Effector memory CD8-positive, alpha-beta T cell (primary cell): Measurements from ENCODE around the gene ST8SIA1.

ENCODE experiments used
- ATAC-seq: fragments of 150-1000 bp; cut with Tn5 transposase; replicated peaks from 2 replicates; pipeline ENCODE4 v1.10.0; 2021; ENCODE audit warnings: mild to moderate bottlenecking, moderate library complexity
- DNase-seq, 3 experiments: peaks; one replicate each; pipeline ENCODE4 v3.0.0; 2021
- H3K27ac Mint-ChIP-seq, 2 donors: one replicate each; pipeline ENCODE4 v1.8.0; 2022; ENCODE audit warnings: mild to moderate bottlenecking in 2 of 2, mixed read lengths in 2 of 2, moderate library complexity in 2 of 2
- H3K27me3 Mint-ChIP-seq, 2 donors: one replicate each; pipeline ENCODE4 v1.8.0; 2022; ENCODE audit warnings: mixed read lengths in 2 of 2
- H3K36me3 Mint-ChIP-seq: one replicate; pipeline ENCODE4 v1.8.0; 2022; ENCODE audit warnings: mild to moderate bottlenecking, moderate library complexity, mixed read lengths; ENCODE audit not compliant: insufficient read depth
- H3K4me1 Mint-ChIP-seq, 2 donors: one replicate each; pipeline ENCODE4 v1.8.0; 2022; ENCODE audit warnings: low read depth in 2 of 2, mixed read lengths in 2 of 2
- H3K4me3 Mint-ChIP-seq, 2 donors: one replicate each; pipeline ENCODE4 v1.8.0; 2022; ENCODE audit warnings: mild to moderate bottlenecking in 2 of 2, mixed read lengths in 2 of 2, moderate library complexity in 2 of 2
- H3K9me3 Mint-ChIP-seq, 2 donors: one replicate each; pipeline ENCODE4 v1.8.0; 2022; ENCODE audit warnings: mixed read lengths in 2 of 2

Gene ST8SIA1

DNA sequence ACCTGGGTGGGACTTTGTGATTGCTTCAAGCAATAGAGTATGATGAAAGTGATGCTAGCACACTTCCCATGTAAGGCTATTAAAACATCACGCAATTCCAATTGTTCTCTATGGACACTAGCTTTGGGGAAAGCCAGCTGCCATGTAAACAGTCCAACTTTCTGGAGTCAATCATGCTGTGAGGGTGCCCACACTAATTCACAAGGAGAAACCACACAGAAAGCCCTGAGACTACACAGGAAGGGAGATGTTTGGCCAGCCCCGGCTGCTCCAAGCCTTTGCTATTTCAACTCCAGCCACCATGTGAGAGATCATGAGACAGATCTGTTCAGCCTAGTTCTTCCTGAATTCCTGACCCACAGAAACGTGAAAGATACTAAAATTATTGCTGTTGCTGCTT lies 96.3 kb downstream of the ST8SIA1 start:
- no peaks in the 10 kb centered on the region for H3K36me3 Mint-ChIP-seq
- no peaks in the 10 kb centered on the region for H3K9me3 Mint-ChIP-seq
- no peak overlapping the region for H3K27ac Mint-ChIP-seq
- no peak for DNase-seq
- no peak overlapping the region for H3K4me3 Mint-ChIP-seq
- peaks cover 0 to 4% of the 10 kb centered on the region in 2 donors for H3K4me1 Mint-ChIP-seq
- no peaks in the 10 kb centered on the region for H3K27me3 Mint-ChIP-seq
- ATAC-seq, result no peak

DNA sequence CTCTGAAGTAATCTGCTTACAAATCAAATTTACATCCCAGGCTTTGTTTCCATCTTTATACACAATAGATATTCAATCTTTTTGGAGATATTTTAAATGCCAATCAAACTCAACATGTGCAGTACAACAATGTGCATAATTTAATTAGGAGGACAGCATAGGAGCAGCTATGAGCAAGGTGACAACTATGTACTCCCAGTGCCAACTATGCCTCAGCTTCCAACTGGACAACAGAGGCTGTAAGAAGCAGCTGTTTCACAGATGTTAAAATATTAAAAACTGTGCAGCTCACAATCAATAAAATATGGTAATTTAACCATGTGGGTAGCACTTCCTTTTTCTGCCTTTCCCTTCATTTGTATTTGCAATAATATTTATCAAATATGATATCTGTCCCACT lies 99.9 kb downstream of the ST8SIA1 start:
- Mint-ChIP-seq H3K9me3 (no peaks in the 10 kb centered on the region), H3K27ac (no peak overlapping the region), H3K27me3 (no peaks in the 10 kb centered on the region), H3K4me1 (peaks cover 0 to 8% of the 10 kb centered on the region in 2 donors), H3K4me3 (no peak overlapping the region), H3K36me3 (no peaks in the 10 kb centered on the region)
- ATAC-seq (no peak), DNase-seq (no peak)

DNA sequence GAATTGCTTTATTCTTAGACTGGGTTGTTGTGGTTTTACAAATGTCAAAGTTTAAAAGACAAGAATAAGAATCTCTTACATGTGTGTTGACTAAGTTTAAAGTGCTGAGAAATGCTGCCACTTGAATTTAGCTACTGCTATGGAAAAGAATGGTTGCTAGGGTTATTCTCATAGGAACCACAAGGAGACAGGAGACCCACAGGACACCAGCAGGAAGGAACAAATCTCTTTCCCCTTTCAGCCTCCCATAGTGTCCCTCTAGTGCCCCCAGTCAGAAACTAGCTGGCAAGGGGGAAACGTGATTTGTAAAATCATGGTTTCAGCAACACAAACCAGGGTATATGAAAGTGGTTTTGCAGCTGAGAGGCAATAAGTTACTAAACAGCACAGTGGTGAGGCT lies 102.7 kb downstream of the ST8SIA1 start:
- Mint-ChIP-seq H3K4me1 (peaks cover 0 to 8% of the 10 kb centered on the region in 2 donors), H3K9me3 (no peaks in the 10 kb centered on the region), H3K36me3 (no peaks in the 10 kb centered on the region), H3K27me3 (no peaks in the 10 kb centered on the region), H3K4me3 (no peak overlapping the region), H3K27ac (no peak overlapping the region)
- no peak for DNase-seq
- no peak for ATAC-seq

DNA sequence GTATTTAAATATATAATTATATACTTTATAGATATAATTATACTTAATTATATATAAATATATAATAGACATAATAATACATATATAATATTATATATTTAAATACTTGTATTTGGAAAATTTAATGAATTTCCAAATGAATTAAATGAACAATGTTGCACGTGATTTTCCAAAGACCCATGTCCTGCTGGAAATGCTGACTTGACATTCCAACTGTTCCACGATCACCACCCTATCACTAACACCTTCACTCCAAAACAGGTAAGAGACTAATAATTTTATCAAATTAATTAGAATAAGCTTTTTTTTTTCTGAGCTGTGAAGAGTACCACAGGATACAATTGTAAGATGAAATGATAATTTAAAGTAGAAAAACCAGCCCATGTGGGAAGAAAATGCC lies 103.4 kb downstream of the ST8SIA1 start:
- no peak overlapping the region for H3K4me3 Mint-ChIP-seq
- H3K4me1 Mint-ChIP-seq, result peaks cover 3 to 7% of the 10 kb centered on the region in 2 donors
- H3K27ac Mint-ChIP-seq, result no peak overlapping the region
- H3K36me3 Mint-ChIP-seq, result no peaks in the 10 kb centered on the region
- no peaks in the 10 kb centered on the region for H3K27me3 Mint-ChIP-seq
- DNase-seq (no peak), ATAC-seq (no peak)
- H3K9me3 Mint-ChIP-seq, result no peaks in the 10 kb centered on the region

DNA sequence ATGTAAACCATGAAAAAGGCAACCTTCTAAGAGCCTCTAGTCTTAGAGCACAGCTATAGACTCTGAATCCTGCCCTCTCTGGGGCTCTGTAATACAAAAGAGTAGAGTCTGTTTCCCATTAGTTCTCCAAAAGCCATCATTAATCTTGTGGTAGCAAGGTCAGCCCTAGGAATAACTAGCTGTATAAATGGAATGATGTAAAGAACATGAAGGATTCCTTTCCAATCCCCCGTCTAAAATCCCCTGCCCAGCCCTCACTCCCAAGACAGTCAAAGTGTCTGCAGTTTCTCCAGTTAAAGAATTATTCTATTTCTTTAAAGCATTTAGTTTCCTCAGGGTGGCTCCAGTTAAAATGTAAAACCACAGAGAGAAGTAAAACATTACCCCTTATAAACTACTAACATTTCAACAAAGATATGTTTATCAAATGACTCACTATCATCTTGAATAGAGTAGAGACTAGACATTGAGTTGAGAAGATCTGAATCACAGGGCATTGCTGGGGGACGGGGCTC lies 104.2 kb downstream of the ST8SIA1 start:
- H3K4me1 Mint-ChIP-seq, result peaks cover 3 to 9% of the 10 kb centered on the region in 2 donors
- ATAC-seq (no peak), DNase-seq (no peak)
- H3K27me3 Mint-ChIP-seq, result no peaks in the 10 kb centered on the region
- H3K9me3 Mint-ChIP-seq, result no peaks in the 10 kb centered on the region
- no peak overlapping the region for H3K4me3 Mint-ChIP-seq
- no peaks in the 10 kb centered on the region for H3K36me3 Mint-ChIP-seq
- no peak overlapping the region for H3K27ac Mint-ChIP-seq

DNA sequence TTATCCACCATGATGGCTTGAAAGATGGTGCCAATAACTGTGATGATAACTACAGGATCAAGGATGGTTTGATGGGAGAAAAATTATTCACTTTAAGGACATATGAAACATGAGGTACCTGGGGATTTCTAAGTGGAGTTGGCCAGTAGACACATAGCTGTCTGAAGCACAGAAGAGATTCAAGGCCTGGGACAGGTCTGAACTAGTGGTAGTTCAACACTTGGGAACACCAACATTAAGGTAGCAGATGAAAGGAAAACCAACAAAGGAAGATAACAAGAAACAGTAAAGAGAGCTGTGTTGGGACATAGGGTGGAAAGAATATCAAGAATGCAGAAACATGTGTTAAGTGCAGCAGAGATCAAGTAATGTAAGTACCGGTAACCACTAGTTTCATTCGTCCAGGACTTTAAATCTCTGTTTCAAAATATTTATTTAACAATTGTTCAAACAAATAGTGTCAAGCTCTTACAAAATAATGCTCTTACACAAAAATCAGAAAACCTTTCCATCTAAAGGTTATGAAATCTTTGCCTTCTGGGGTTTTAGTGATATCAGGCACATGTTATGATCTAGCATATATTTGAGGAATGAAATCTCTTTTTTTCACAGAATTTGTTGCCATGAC lies 104.7 kb downstream of the ST8SIA1 start:
- Mint-ChIP-seq H3K4me3 (no peak overlapping the region), H3K27me3 (no peaks in the 10 kb centered on the region), H3K4me1 (peaks cover 6 to 15% of the 10 kb centered on the region in 2 donors), H3K9me3 (no peaks in the 10 kb centered on the region), H3K27ac (no peak overlapping the region), H3K36me3 (no peaks in the 10 kb centered on the region)
- DNase-seq (no peak), ATAC-seq (no peak)

DNA sequence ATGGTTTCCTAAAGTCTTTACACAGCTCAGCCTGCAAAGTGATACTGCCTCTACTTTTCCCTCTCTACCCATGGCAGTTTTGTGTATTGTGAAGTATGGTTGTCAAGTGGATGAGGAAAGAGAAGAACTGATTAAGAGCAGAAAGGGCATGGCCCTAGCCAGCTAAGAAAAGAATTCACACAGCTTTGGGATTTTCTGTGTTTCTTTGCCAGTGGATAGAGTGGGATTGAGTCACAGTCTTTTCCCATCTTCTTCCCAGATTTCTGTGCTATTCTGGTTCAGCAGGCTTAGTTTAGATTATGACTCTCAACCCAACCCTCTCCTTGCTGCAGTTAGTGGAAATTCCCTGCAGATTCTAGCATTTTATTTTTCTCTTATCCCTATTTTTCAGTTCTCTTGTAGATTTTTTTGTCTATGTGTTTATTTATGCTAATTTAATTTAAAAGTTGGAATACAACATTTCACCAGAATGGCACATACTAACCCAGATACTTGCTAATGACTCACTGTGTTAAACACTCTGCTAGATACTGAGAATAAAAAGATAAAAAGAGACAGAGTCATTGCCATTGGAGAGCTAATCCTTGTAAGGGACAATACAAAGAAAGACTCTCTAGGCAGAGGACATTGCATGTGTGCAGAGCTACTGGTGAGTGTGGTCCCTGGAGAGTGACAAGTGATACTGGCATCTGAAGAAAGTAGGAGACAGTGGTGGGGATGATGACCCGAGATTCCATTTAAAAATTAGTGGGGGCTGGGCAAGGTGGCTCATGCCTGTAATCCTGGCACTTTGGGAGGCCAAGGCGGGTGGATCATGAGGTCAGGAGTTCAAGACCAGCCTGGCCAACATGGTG lies 106.3 kb downstream of the ST8SIA1 start:
- ATAC-seq, result no peak
- peaks cover 7 to 18% of the 10 kb centered on the region in 2 donors for H3K4me1 Mint-ChIP-seq
- H3K27me3 Mint-ChIP-seq, result no peaks in the 10 kb centered on the region
- H3K9me3 Mint-ChIP-seq, result no peaks in the 10 kb centered on the region
- no peak overlapping the region for H3K4me3 Mint-ChIP-seq
- no peak overlapping the region for H3K27ac Mint-ChIP-seq
- no peak for DNase-seq
- H3K36me3 Mint-ChIP-seq, result no peaks in the 10 kb centered on the region

DNA sequence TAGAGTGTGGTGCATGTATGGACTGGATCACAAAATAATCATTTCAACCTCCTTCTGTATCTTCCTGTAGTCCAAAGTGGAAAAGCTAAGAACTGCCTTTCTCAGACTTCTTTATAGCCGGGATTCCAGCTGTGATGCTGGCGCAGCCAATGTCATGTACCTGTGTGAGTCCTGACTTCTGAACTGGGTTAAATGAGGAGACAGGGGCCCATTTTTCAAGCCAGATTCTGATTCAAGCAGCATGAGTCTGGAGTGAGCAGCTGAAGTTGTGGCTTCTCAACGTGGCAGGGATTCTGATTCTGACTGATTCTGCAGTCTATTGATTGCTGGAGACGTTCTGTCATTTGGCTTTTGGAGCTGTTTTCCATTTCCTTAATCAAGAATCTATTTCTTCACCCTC lies 111.2 kb downstream of the ST8SIA1 start:
- Mint-ChIP-seq H3K4me1 (peaks cover 7 to 15% of the 10 kb centered on the region in 2 donors), H3K27ac (no peak overlapping the region), H3K9me3 (no peaks in the 10 kb centered on the region), H3K36me3 (peaks cover 4% of the 10 kb centered on the region), H3K27me3 (no peaks in the 10 kb centered on the region), H3K4me3 (no peak overlapping the region)
- DNase-seq, result no peak
- no peak for ATAC-seq

DNA sequence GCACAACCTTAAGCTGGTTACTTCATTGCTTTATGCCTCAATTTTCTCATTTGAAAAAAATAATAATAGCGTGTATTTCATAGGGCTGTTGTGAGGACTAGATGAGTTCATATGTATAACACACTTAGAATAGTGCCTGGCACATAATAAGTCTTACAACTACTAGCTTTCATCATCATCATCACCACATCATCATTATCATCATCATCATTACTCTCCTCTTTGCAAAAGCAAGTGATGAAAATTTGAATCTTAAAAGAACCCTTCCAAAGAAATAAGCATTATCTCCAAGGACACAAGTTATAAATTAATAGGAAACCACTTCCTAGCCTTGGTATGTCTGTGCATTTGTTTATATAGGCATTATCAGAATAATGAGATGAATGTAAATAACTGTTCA lies 117.0 kb downstream of the ST8SIA1 start:
- DNase-seq, result no peak
- no peak for ATAC-seq
- H3K27ac Mint-ChIP-seq, result no peak overlapping the region
- no peaks in the 10 kb centered on the region for H3K4me1 Mint-ChIP-seq
- H3K9me3 Mint-ChIP-seq, result no peaks in the 10 kb centered on the region
- H3K4me3 Mint-ChIP-seq, result no peak overlapping the region
- peaks cover 4% of the 10 kb centered on the region for H3K36me3 Mint-ChIP-seq
- H3K27me3 Mint-ChIP-seq, result no peaks in the 10 kb centered on the region

DNA sequence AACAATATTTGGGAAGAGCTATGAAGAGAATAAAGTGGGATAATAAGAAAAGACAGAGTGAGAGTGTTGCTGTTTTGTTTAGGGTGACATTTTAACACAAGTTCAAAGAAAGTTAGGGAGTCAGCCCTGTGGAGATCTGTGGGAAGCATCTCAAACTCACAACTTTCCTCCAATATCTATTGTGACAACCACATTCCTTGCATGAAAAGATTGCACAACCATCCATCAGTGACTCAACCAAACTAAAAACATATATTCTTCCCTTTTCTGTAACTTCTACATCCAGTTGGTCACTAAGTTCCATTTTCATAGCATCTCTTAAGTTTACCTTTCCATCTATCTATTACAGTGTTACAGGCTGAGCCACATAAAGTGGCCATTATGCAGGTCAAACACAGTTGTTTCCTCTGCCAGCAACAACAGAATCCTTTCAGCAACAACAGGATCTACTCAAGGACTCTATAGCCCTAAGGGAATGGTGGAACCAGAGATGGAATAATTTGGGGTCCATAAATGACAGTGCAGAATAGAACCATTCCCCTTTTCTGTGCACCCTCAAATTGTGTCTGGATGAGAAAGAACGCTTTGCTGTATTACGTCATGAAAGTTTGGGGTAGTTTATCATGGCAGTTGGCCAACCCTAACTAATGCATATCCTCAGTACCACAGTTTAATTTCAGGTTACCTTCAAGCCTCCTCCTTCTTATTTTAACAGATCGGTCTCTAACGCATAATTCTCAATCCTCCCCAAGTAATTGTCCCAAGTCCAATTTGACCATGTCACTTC lies 118.8 kb downstream of the ST8SIA1 start:
- no peak for ATAC-seq
- Mint-ChIP-seq H3K27ac (no peak overlapping the region), H3K4me3 (no peak overlapping the region), H3K4me1 (no peaks in the 10 kb centered on the region), H3K27me3 (no peaks in the 10 kb centered on the region), H3K9me3 (no peaks in the 10 kb centered on the region), H3K36me3 (peaks cover 4% of the 10 kb centered on the region)
- no peak for DNase-seq

DNA sequence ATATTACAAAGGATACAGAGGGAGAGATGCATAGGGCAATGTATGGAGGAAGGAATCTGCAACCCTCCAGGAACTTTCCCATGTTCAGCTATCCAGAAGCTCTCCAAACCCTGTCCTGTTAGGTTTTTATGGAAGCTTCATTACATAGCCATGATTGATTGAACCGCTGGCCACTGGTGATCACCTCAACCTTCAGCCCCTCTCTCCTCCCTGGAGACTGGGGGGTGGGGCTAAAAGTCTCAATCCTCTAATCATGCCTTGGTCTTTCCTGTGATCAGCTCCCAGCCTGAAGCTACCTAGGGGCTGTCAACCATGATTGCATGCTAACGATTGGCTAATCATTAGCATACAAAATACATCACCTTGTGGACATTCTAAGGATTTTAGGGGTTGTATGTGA lies 123.4 kb downstream of the ST8SIA1 start:
- Mint-ChIP-seq H3K36me3 (no peaks in the 10 kb centered on the region), H3K4me1 (peaks cover 0 to 5% of the 10 kb centered on the region in 2 donors), H3K4me3 (no peak overlapping the region), H3K27me3 (no peaks in the 10 kb centered on the region), H3K27ac (no peak overlapping the region), H3K9me3 (no peaks in the 10 kb centered on the region)
- DNase-seq (no peak), ATAC-seq (no peak)

DNA sequence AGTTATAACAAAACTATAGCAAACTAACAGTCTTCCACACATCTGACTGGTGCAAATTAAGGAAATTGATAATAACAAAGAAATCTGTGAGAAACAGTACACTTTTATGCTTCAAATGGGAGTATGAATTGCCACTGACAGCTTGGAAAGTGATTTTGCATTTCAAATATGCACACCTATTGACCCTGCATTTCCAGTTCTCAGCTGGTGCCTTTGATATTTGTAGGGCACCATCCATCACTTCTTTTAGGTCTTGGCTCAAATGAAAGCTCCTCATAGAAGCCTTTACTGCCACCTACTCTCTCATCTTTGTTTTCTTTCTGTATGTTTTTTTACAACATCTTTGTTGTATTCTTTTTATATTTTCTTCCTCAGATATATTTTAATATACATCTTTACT lies 125.1 kb downstream of the ST8SIA1 start:
- DNase-seq (no peak), ATAC-seq (no peak)
- H3K27me3 Mint-ChIP-seq, result no peaks in the 10 kb centered on the region
- peaks cover 0 to 3% of the 10 kb centered on the region in 2 donors for H3K9me3 Mint-ChIP-seq
- H3K27ac Mint-ChIP-seq, result no peak overlapping the region
- H3K36me3 Mint-ChIP-seq, result no peaks in the 10 kb centered on the region
- H3K4me1 Mint-ChIP-seq, result peaks cover 0 to 5% of the 10 kb centered on the region in 2 donors
- no peak overlapping the region for H3K4me3 Mint-ChIP-seq

DNA sequence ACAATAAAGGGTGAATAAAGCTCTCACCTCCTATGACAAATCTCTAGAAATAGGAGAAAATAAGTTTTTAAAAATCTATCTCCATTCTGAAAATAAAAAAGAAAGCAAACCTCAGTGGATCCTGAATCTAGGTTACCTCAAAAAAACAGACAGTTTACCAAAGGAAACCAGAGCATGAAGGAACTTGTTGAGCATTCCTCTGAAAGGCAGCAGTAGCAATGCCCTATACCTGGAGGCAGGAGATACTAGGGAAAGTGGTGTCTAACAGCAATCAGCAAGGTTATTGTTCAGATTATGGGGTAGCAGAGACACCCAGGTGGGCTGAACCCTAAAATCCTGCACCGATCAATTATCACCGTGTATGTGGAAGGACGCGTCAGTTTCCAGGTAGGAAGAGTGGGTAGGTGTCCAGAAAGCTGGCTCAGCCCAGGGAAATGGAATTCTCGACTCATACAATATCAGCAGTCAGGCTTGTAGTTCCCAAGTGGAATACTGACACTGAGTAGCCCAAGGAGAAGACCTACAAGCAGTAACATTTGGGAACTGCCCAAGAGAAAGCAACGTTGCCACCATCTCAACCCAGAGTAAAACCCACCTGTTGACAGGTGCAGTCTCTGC lies 128.3 kb downstream of the ST8SIA1 start:
- no peaks in the 10 kb centered on the region for H3K27me3 Mint-ChIP-seq
- DNase-seq (no peak), ATAC-seq (no peak)
- H3K27ac Mint-ChIP-seq, result no peak overlapping the region
- no peak overlapping the region for H3K4me3 Mint-ChIP-seq
- no peaks in the 10 kb centered on the region for H3K36me3 Mint-ChIP-seq
- peaks cover 0 to 5% of the 10 kb centered on the region in 2 donors for H3K4me1 Mint-ChIP-seq
- peaks cover 0 to 11% of the 10 kb centered on the region in 2 donors for H3K9me3 Mint-ChIP-seq
